Measurements from ENCODE around the gene DMRTB1.

The DMRTB1 gene

DNA sequence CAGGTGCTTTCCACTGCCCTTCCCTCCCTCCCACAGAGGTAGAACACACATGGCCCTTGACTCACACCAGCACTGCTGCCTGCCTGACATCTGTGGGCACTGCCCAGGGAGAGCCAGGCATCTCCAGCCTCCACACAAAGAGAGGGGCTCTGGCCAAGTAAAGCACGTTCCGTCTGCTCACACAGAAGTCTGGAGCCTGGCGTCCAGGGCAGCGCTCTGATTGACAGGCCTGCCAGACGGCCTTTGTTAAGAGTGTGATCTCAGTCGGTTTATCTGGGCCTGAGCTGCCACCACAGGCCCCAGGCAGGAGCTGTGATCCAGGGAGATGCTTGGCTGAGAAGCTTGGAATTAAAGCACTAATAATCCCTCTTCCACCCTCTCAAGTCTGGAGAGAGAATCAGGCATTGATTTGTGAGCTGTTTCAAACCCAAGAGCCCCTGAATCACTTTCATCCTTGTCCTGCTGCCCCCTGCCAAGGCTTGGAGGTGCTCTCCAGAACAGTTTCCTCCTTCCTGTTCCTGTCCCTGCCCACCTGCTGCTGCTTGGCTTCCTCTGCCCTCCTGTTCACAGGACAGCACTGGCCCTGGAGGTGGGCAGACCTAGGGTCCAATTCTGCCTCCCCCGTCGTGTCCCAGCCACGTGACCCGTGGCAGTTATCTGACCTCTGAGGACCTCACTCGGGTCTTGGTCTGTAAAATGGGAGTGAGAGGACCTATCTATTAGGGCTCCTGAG lies 3.7 kb downstream of the DMRTB1 start:
- in situ Hi-C loops (cut with HindIII; ENCODE audit: low sequenced_read_pairs) = loop anchor here (25.0 kb wide), 1 partner anchor 274 kb away; the partner anchor contains the start of gene GLIS1

DNA sequence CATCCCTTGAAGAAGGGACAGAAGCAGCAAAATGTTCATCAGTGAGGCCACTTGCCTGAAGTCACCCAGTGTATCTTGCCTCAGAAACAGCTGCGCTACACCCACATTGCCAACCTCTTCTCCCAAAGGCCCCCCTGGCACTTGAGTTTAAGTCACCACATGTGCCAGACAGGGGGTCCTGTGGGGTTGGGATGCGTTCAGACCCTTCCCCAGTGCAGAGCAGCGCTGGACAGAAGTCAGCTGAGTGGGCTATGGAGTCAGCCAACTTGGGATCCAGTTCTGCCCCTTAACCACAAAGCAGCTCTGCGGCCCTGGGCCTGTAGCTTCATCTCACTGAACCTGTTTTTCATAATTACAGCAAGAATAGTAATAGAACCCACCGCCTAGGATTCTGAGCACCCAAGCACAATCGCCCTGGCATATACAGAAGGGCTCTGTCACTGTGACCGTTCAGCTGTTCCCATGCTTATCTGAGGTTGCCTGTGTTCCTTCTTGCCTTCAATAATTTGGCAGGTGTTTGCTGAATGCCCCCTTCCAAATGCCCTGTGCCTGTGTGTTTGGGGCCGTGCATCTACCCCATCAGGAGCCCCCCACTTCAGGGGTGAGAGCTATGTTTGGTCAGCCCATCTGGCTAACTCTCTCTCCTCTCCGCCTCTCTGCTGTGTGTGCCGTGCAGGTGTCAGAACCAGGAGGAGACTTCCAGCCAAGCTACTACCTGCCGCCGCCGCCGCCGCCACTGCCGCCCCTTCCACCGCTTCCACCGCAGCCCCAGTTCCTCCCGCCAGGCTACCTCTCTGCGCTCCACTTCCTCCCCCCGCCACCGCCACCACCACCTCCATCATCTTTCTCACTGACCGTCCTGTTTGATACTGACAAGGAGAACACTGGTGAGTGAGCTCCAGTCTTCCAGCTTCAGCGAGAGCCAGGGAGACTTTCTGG lies 5.0 kb downstream of the DMRTB1 start:
- in situ Hi-C loops (cut with HindIII; ENCODE audit: low sequenced_read_pairs) = loop anchor here (25.0 kb wide), 1 partner anchor 273 kb away; the partner anchor contains the start of gene GLIS1

DNA sequence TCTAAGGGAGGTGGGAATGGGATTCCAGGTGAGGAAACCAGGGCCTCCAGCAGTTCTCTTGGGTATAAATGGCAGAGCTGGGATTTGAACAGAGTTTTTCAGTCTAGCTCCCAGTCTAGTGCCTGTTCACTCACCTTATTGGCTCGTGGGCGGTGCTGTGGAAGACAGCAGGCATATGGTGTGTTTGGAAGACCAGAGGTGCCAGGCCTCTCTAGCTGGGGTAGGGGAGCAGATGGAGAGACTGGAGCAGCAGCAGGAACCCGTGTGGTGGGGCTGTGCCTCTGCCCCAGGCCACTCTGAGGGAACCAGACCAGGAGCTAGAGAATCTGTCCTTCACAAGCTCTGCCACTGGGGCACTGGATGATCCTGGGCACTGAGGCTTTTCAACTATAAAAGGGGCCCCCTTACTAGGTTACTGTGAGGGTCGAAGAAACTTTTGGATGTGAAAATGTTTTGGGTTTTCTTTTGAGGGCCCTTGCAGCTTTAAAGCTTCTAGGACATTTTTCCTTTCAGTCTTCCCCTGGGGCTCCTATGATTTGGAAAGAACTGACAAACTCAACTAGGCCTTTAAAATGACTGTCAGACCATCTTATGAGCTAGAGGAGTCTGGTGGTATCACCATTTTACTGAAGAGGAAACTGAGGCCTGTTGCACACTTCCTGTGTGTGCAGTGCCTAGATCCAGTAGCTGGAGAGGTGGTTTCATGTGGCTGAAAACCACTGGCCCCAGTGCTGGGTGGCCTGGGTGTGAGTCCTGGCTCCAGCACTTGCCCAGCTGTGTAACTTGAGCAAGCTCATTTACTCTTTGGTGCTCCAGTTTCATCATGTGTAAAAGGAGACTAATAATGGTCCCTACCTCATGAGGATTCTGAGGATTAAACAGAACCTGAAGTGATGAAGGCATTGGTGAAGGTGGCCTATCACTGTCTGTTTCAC lies 6.1 kb downstream of the DMRTB1 start:
- in situ Hi-C loops (cut with HindIII; ENCODE audit: low sequenced_read_pairs) = loop anchor here (25.0 kb wide), 1 partner anchor 272 kb away; the partner anchor contains the start of gene GLIS1

DNA sequence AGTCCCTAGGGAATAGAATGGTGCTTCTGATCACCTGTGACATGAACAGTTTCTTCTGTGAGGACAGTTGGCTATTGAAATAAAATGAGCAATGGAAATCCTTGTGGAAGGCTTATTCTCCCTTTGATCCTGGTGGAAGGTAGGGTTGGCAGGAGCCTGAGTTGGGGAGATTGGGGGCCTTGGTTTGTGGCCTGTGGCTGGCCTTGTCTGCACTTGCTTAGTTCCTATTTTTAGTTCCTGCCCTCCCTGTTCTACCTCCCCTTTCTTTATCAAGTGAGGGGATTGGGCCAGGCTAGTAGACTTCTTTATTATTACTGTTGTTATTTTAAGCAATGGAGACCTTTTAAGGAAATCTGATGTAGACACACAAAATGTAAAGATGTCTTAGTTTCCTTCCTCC lies 8.2 kb downstream of the DMRTB1 start:
- in situ Hi-C loops (cut with HindIII; ENCODE audit: low sequenced_read_pairs) = loop anchor here (25.0 kb wide), 1 partner anchor 270 kb away; the partner anchor contains the start of gene GLIS1

DNA sequence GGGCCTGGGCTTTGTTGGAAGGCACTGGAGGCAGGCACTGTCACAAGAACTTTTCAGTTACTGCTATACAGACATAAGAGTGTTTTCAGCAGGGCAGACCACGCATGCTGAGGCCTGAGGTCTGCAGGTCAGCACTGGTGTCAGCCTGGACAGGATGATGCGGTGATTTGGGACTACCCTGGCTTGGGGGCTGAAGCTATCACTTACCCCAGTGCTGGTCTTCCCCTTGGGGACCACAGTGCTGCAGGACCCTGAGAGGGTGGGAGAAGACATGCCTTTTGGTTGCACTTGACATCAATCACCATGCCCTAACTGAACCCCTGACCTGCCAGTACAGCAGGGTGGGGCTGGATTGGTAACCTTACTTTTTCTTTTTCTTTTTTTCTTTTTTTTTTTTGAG lies 9.2 kb downstream of the DMRTB1 start:
- in situ Hi-C loops (cut with HindIII; ENCODE audit: low sequenced_read_pairs) = loop anchor here (25.0 kb wide), 1 partner anchor 269 kb away; the partner anchor contains the start of gene GLIS1

DNA sequence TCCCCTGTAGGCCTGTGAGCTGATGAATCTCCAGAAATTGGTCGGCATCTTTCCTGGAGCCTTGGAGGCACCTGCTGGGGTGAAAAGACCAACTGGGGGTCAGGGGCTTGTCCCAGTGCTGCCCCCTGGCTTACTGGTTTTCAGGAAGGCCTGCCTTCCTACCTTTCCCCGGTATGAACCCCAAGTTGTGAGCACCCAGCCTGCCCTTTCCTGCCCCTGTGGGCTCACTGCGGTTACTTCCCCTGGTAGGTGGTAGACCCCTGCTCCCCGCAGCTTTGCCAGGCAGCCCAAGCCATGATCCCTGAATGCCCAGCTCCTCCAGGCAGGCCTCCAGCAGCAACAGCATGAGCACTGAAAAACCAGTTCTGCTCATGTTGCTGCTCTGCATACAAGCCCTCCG lies 10.2 kb downstream of the DMRTB1 start:
- in situ Hi-C loops (cut with HindIII; ENCODE audit: low sequenced_read_pairs) = loop anchor here (25.0 kb wide), 1 partner anchor 268 kb away; the partner anchor contains the start of gene GLIS1

DNA sequence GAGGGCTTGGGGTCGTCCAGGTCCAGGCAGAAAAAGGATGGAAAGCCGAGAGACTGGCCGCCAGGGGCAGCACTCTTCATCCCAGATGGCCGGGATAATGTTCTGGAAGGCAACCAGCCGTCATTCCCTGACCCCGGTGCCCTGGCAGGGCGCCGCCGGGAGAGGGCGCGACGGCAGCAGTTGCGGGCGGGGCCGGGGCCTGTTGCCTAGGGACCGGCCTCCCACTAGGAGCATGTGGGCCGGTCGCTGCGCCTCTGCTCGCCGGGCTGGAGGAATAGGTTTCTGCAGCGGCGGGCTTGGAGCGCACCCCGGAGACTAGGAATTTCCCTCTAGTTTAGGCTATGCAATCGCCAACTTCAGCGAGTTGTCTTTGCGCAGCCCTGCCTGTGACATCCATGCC lies 11.0 kb downstream of the DMRTB1 start:
- in situ Hi-C loops (cut with HindIII; ENCODE audit: low sequenced_read_pairs) = loop anchor here (25.0 kb wide), 1 partner anchor 267 kb away; the partner anchor contains the start of gene GLIS1

DNA sequence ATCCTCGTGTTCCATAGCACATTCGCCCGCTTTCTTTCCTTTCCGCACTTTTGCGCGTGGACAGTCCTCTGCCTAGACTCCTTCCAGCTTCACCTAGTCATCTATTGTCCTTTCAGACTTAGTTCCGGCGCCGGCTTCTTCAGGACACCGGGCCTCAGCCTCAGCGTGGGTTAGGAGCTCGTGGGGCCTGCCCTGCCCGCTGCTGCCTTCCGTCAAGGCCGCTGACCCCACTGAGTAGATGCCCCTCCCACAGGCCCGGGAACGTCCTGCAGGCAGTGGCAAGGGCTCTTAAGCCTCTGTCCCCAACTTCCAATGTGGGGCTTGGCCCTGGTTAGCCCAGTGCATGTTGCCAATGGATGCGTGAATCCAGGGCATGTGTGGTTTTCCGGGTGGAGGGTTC lies 11.4 kb downstream of the DMRTB1 start:
- in situ Hi-C loops (cut with HindIII; ENCODE audit: low sequenced_read_pairs) = loop anchor here (25.0 kb wide), 1 partner anchor 267 kb away; the partner anchor contains the start of gene GLIS1

DNA sequence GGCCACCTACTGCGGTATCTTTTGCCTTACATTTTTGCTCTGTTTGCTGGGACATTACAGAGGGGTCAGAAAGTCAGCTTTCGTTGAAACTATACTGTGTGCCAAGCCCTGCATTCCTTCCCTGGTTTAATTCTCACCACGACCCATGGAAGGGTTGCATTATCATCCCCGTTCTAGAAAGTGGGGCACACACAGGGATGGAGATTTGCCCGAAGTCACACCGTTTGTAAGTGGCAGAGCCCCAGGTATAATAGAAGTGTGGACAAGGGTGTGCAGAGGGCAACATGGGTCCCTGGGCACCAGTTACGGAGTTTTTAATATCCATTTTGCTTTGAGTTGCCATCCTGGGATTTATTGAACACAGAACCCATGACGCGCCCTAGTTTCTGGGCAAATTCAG lies 11.8 kb downstream of the DMRTB1 start:
- in situ Hi-C loops (cut with HindIII; ENCODE audit: low sequenced_read_pairs) = loop anchor here (25.0 kb wide), 1 partner anchor 266 kb away; the partner anchor contains the start of gene GLIS1

DNA sequence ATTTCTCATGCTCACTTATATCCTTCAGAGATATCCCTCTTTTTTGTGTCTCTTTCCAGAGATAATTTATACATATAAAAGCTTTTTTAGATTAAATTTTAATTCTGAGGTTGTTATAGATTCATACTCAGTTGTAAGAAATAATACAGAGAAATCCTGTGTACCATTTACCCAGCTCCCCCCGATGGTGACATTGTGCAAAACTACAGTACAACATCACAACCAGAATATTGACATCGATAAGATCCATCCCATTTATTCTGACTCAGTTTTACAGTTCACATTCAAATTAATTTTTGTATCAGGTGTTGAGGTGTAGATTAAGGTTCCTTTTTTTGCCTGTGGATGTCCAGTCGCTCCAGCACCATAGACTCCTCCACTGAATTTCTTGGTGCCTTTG lies 14.3 kb downstream of the DMRTB1 start:
- in situ Hi-C loops (cut with HindIII; ENCODE audit: low sequenced_read_pairs) = loop anchor here (25.0 kb wide), 1 partner anchor 264 kb away; the partner anchor contains the start of gene GLIS1

DNA sequence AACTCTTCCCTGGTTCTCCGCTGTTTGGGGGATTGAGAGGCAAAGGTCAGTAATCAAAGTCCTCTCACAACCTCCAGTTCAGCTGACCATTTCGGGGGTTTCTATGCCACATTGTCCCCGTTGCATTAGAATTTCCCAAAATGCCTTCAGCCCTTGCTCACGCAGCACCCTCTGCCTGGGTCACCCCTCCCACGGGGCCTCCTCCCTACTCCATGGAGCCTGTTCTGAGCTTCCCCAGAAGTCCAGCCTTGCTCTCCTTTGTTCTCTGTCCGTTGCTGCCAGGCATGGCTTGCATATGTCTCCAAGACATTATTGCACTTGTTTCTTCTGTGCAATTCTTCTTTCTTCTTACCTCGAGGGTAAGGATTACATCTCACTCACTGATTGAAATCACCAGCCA lies 16.5 kb downstream of the DMRTB1 start:
- in situ Hi-C loops (cut with HindIII; ENCODE audit: low sequenced_read_pairs) = no loop called here

DNA sequence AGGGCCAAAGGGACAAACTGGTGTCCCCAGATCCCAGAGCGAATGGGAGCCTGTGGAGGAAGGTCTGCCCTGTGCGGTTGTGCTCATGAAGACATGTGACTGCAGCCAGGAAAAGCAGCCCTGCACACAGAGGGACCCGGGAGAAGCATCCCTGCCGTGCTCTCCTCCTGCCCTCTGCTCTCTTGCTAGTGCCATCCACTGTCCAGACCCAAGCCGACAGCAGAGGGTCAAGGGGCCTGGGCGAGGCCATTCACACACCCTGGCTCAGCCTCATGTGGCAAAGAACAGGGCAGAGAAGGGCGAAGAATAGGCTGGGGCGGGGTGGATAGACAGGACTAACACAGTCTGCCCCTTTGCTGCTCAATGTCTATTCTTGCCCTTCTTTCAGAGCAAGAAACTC lies 17.4 kb downstream of the DMRTB1 start:
- in situ Hi-C loops (cut with HindIII; ENCODE audit: low sequenced_read_pairs) = no loop called here

DNA sequence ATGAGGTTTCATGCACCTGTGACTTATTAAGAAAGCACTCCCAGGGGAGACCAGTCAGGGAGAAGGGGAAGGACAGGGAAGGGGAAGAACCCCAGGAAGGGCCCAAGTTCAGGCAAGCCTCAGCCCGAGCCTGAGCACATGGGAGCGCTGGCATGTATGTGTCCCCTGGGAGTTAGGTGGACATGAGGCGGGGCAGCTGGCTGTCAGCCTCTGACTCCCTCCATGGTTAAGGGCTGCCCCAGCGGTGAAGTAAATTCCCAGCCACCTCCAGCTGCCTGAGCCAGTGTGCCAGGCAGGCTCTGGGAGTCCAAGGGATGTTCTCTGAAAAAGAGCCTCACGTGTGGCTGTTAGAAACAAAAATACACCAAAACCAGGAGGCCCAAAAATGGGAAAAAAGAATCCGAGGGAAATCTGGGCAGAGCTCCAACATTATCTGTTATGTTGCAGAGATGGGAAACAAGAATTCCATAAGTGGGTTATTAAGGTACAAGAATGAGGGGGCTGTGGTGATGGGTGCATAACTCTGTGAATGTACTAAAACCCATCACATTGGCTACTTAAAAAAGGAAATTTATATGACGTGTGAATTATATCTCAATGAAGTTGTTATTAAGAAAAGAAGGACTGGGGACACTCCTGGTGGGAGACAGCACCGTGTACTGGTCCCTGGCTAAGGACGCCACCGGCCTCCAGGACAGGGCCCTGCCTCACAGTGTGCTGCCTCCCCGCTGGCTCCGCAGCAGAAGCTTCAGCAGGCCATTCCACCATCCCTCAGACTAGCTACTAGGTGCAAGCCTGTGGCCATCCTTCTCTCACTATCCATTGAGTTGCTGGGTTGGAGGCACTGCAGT lies 18.7 kb downstream of the DMRTB1 start:
- in situ Hi-C loops (cut with HindIII; ENCODE audit: low sequenced_read_pairs) = no loop called here

DNA sequence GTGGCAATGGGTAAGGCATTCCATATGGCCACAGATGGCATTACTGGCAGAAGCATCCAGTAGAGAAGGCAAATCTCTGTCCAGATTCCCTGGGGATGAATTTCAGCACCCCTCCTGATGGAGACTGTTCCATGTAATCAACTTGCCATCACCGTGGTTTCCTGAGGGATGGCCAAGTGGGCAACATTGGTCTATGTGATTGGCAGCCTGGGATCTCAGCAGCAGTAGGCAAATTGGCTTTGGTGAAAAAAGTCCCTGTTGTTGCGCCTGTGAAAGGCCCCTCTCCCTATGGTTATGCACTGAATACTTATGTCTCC lies 19.3 kb downstream of the DMRTB1 start:
- in situ Hi-C loops (cut with HindIII; ENCODE audit: low sequenced_read_pairs) = no loop called here

DNA sequence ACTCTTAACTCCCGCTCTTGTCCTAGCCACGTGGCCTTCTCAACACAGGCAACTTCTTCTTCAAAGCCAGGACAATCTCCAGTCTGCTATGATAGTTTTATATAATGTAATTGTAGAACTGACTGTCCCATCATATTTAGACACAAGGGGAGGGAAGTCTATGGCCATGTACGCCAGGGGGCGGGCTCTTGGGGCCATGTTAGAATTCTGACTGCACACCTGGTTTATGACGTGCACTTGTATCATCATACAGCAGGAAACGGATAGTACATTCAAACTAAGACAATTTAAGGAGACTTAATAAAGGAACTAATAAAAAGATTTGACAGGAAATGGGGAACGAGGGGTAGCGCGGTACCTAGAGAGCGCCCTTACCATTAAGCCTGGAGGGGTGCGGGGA lies 21.5 kb downstream of the DMRTB1 start:
- in situ Hi-C loops (cut with HindIII; ENCODE audit: low sequenced_read_pairs) = no loop called here

DNA sequence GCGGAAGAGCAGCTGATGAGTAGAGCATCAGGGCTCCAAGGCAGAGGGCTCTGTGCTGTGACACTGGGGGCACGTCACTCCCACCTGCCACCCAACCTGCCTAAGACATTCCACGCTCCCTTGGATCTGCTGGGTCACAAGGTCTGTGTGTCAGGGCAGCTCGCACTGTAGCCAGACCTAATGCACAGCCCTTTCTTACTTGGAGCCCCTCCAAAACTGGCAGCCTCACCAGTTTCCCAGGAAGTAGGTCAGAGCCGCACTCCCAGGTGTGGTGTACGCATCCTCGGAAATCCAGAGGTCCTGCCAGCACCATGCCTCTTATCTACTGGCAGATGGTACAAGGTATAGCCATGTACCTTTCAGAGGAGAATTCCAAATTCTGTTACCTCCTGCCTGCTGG lies 22.3 kb downstream of the DMRTB1 start:
- in situ Hi-C loops (cut with HindIII; ENCODE audit: low sequenced_read_pairs) = no loop called here

DNA sequence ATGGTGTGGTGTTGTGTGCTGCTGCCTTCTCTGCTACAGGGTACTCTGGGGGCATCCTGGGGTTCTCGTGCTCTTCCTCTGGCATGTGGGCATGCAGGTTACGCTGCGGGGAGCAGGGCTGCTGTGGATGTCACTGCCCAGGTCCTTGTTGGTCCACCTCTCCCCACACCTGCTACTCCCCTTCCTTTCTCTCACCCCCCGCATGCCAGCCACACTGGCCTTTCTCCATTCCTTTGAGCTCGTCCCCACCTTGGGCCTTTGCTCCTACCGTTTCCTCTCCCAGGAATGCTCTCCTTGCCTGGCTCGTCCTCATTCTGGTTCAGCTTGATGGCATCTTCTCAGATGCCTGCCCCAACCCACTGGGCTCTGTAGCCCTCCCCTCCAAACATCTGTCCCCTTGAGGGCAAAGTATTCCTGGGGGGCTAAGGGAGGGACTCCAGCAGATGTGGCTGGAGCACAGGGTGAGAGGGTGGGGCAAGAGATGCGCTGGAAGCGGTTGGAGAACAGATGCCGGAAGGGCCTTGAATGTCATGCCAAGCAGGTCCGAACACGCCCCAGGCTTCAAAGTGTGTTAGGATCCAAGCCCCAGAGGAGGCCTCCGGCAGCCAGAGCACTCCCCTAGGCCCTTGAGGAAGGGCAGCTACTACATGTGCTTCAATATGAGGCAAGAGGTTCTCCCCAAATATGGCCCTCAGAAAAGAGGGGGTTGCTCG lies 23.4 kb downstream of the DMRTB1 start:
- in situ Hi-C loops (cut with HindIII; ENCODE audit: low sequenced_read_pairs) = no loop called here

DNA sequence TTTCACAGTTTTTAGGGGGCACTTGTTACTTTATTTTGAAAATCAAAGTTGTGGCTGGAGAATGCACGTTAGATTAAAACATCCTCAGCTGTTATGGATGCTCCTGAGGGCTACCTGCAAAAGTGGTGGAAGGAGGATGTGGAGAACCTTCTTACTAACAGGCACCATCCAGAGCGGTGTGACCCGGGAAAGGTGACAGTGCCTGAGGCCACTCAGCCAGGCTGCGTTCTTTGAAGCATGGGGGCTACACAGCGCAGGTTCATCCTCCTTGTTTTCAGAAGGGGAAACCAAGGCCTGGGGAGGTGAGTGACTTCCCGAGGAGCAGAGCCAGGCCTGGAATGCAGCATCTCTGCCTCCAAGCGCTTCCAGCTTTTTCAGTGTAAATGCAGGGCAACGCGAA lies 24.0 kb downstream of the DMRTB1 start:
- in situ Hi-C loops (cut with HindIII; ENCODE audit: low sequenced_read_pairs) = no loop called here

DNA sequence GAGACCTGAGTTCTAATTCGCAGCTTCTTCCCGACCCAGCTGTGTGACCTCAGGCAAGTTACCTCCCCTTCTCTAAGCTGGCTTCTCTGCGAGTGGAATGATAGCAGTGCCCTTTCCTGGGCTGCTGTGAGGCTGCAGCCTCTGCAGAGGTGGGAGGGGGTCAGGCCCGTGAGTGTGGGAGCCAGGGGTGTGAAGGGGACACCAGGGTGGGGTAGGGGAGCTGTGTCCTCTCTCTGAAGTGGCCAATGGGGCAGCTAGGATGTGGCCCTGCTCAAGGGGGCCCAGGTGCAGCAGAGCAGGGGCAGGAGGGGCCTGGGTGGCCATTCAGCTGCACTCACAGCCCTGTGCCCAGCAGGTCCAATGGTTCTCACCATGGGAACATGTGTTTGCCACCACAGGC lies 24.5 kb downstream of the DMRTB1 start:
- in situ Hi-C loops (cut with HindIII; ENCODE audit: low sequenced_read_pairs) = no loop called here

All from DLD1 (cell line).